ENCODE results near the gene TBC1D2. TPM values are rescaled to one million over a fixed set of nuclear protein-coding genes. Genes with fewer than 3 reads are reported as not detected.

The TBC1D2 gene
- total and polyA plus RNA-seq, 2 donors (not counting 3 experiments of a cell fraction or from before 2014, with no cell fraction given) = 3.4 to 4.5 TPM

GRCh38 chr9:98185611-98186171 lies 69.8 kb downstream of the TBC1D2 start:
- H4K20me1 ChIP-seq (replicated peaks; ENCODE audit: control insufficient read depth, extremely low read depth, insufficient read depth, low read length) = no peaks in the 10 kb centered on the region
- TF ChIP-seq POLR2A (IDR thresholded peaks at IDR 0.05; ENCODE audit: low read depth, low read length) (no peak), GATA2 (IDR thresholded peaks at IDR 0.05; ENCODE audit: insufficient read depth, insufficient read length, low read depth, low read length) (no peak), FOS (IDR thresholded peaks at IDR 0.05; ENCODE audit: borderline replicate concordance, insufficient read depth, low read length) (no peak)
- no peak overlapping the region for H3K9ac ChIP-seq (replicated peaks; ENCODE audit: extremely low read depth, insufficient read depth, low read length)
- no peaks in the 10 kb centered on the region for H3K27me3 ChIP-seq (ENCODE audit: control insufficient read depth in 2 of 2, insufficient read depth in 2 of 2, low read length in 2 of 2)
- H3K4me1 ChIP-seq (ENCODE audit: control insufficient read depth, extremely low read depth, insufficient read depth, low read length) = no peaks in the 10 kb centered on the region
- H3K27ac ChIP-seq (ENCODE audit: insufficient read depth, low read depth, low read length) = no peak overlapping the region
- H3K4me2 ChIP-seq (ENCODE audit: insufficient read depth, low read length) = no peak overlapping the region
- no peak overlapping the region for H2AFZ ChIP-seq (ENCODE audit: low read depth, low read length)
- dilution Hi-C loops (cut with MboI; ENCODE audit: extremely low pct_ligation_motif_present, low sequenced_read_pairs) = no loop called here
- no peak for FAIRE-seq
- no peaks in the 10 kb centered on the region for H3K36me3 ChIP-seq (ENCODE audit: control insufficient read depth in 2 of 2, extremely low read depth in 1 of 2, insufficient read depth in 2 of 2, low read length in 2 of 2)
- H3K9me1 ChIP-seq (replicated peaks; ENCODE audit: control insufficient read depth, extremely low read depth, insufficient read depth, low read length) = no peaks in the 10 kb centered on the region
- ChIA-PET POLR2A (no interaction called here), CTCF (no interaction called here)
- intact Hi-C loops (cut with micrococcal nuclease) = no loop called here
- H3K4me3 ChIP-seq (replicated peaks in 1 of 3; ENCODE audit: insufficient read depth in 1 of 3, low read depth in 1 of 3, low read length in 3 of 3) = no peak overlapping the region
- H3K9me3 ChIP-seq (replicated peaks; ENCODE audit: control insufficient read depth, insufficient read depth, low read length) = no peaks in the 10 kb centered on the region
- no TSS peak for BruUV-seq (replicated peaks)
- no peaks in the 10 kb centered on the region for H3K79me2 ChIP-seq (ENCODE audit: control insufficient read depth, insufficient read depth, low read length)
- no peak for DNase-seq (ENCODE audit: low read depth, low spot score)

GRCh38 chr9:98185021-98185567 lies 70.4 kb downstream of the TBC1D2 start:
- no peak overlapping the region for H3K4me2 ChIP-seq (ENCODE audit: insufficient read depth, low read length)
- dilution Hi-C loops (cut with MboI; ENCODE audit: extremely low pct_ligation_motif_present, low sequenced_read_pairs) = no loop called here
- H3K4me1 ChIP-seq (ENCODE audit: control insufficient read depth, extremely low read depth, insufficient read depth, low read length) = no peaks in the 10 kb centered on the region
- H3K9me1 ChIP-seq (replicated peaks; ENCODE audit: control insufficient read depth, extremely low read depth, insufficient read depth, low read length) = no peaks in the 10 kb centered on the region
- TF ChIP-seq GATA2 (IDR thresholded peaks at IDR 0.05; ENCODE audit: insufficient read depth, insufficient read length, low read depth, low read length) (no peak), MYC (IDR thresholded peaks at IDR 0.05; ENCODE audit: low read depth, low read length) (no peak), POLR2A (IDR thresholded peaks at IDR 0.05; ENCODE audit: low read depth, low read length) (no peak), POLR2AphosphoS5 (IDR thresholded peaks at IDR 0.05; ENCODE audit: insufficient read depth, low read depth, low read length) (no peak), MAX (IDR thresholded peaks at IDR 0.05; ENCODE audit: insufficient read depth, insufficient read length) (no peak)
- intact Hi-C loops (cut with micrococcal nuclease) = no loop called here
- H3K9ac ChIP-seq (replicated peaks; ENCODE audit: extremely low read depth, insufficient read depth, low read length) = no peak overlapping the region
- no peaks in the 10 kb centered on the region for H3K9me3 ChIP-seq (replicated peaks; ENCODE audit: control insufficient read depth, insufficient read depth, low read length)
- H2AFZ ChIP-seq (ENCODE audit: low read depth, low read length) = no peak overlapping the region
- no peak overlapping the region for H3K27ac ChIP-seq (ENCODE audit: insufficient read depth, low read depth, low read length)
- ChIA-PET CTCF (no interaction called here), POLR2A (no interaction called here)
- H3K4me3 ChIP-seq (replicated peaks in 1 of 3; ENCODE audit: insufficient read depth in 1 of 3, low read depth in 1 of 3, low read length in 3 of 3) = no peak overlapping the region
- no peaks in the 10 kb centered on the region for H3K79me2 ChIP-seq (ENCODE audit: control insufficient read depth, insufficient read depth, low read length)
- H3K36me3 ChIP-seq (ENCODE audit: control insufficient read depth in 2 of 2, extremely low read depth in 1 of 2, insufficient read depth in 2 of 2, low read length in 2 of 2) = no peaks in the 10 kb centered on the region
- no TSS peak for BruUV-seq (replicated peaks)
- FAIRE-seq (no peak), DNase-seq (ENCODE audit: low read depth, low spot score) (no peak)
- H3K27me3 ChIP-seq (ENCODE audit: control insufficient read depth in 2 of 2, insufficient read depth in 2 of 2, low read length in 2 of 2) = no peaks in the 10 kb centered on the region
- no peaks in the 10 kb centered on the region for H4K20me1 ChIP-seq (replicated peaks; ENCODE audit: control insufficient read depth, extremely low read depth, insufficient read depth, low read length)

All from endothelial cell of umbilical vein (primary cell).